Tibial artery (tissue), 4 donors: ENCODE measurements around the gene SSBP2.
"Not testable (repeated sequence)": the region's sequence is repeated elsewhere in the genome, so short reads cannot be mapped to it uniquely, and the experiment has no call there.

Source experiments
- DNase-seq, 2 donors: peaks; one replicate each; pipeline ENCODE4 v3.0.0-alpha.2; 2019
- H3K27ac ChIP-seq, 2 donors: fragments of 200-600 bp; sonication (generic) in 1 of 2; 1 replicate in 1 of 2; 2 replicates in 1 of 2; pipeline ENCODE4 v1.5.1; 2018 to 2019; ENCODE audit warnings: mild to moderate bottlenecking in 1 of 2
- H3K27me3 ChIP-seq, 2 donors: fragments of 200-600 bp; sonication (generic) in 1 of 2; one replicate each; pipeline versions ENCODE4 v1.5.1 to v1.6.0; 2016 to 2019
- H3K36me3 ChIP-seq, 3 donors: fragments of 200-600 bp; sonication (generic) in 2 of 3; one replicate each; pipeline ENCODE4 v1.5.1; 2016 to 2019; ENCODE audit warnings: mild to moderate bottlenecking in 2 of 3
- H3K4me1 ChIP-seq, 4 donors: fragments of 200-600 bp; sonication (generic) in 2 of 4; 1 replicate in 3 of 4; 2 replicates in 1 of 4; pipeline ENCODE4 v1.5.1; 2016 to 2019
- H3K4me3 ChIP-seq, 2 donors: fragments of 200-600 bp; sonication (generic) in 1 of 2; 1 replicate in 1 of 2; 2 replicates in 1 of 2; pipeline ENCODE4 v1.5.1; 2018 to 2019; ENCODE audit warnings: mild to moderate bottlenecking in 2 of 2
- H3K9me3 ChIP-seq, 3 donors: fragments of 200-600 bp; sonication (generic) in 1 of 3; one replicate each; pipeline ENCODE4 v1.5.1; 2016 to 2019
- CTCF ChIP-seq, 2 experiments: fragments of 200-600 bp in 1 of 2; fragments of 450-650 bp in 1 of 2; IDR thresholded peaks; one replicate each; pipeline ENCODE4 v1.5.1; 2017 to 2019; ENCODE audit warnings: antibody characterized with exemption in 2 of 2, mild to moderate bottlenecking in 1 of 2, moderate library complexity in 1 of 2
- intact Hi-C: fragments of 100-400 bp; cut with DNase I; formaldehyde crosslinking; loops from one replicate; pipeline ENCODE4 v1.15.0; 2023; ENCODE audit warnings: low total_unique reads

SSBP2 gene

GRCh38 chr5:81506900-81507588 lies 243.9 kb downstream of the SSBP2 start:
- peak; percentile 83 to 91 for TF ChIP-seq CTCF (IDR thresholded peaks at IDR 0.05)
- no peak overlapping the region for H3K4me3 ChIP-seq
- no peaks in the 10 kb centered on the region for H3K27me3 ChIP-seq
- H3K4me1 ChIP-seq: peaks cover 0 to 23% (median 4%) of the 10 kb centered on the region in 4 donors
- DNase-seq: peak; percentile 71 to 76
- intact Hi-C loops: loop anchor here (2.0 to 10.0 kb wide), 3 partner anchors 82 to 348 kb away; no protein-coding TSS in a partner anchor
- no peaks in the 10 kb centered on the region for H3K9me3 ChIP-seq
- peak overlapping the region; percentile 41 to 51 for H3K27ac ChIP-seq
- no peaks in the 10 kb centered on the region for H3K36me3 ChIP-seq

- H3K27me3 ChIP-seq: no peaks in the 10 kb centered on the region
- DNase-seq: no peak
- intact Hi-C loops: loop anchor here (2.0 to 10.0 kb wide), 3 partner anchors 82 to 348 kb away; no protein-coding TSS in a partner anchor
- TF ChIP-seq CTCF (IDR thresholded peaks at IDR 0.05): no peak
- H3K4me3 ChIP-seq: no peak overlapping the region
- peak overlapping the region; percentile 41 to 51 for H3K27ac ChIP-seq
- H3K36me3 ChIP-seq: no peaks in the 10 kb centered on the region
- H3K9me3 ChIP-seq: no peaks in the 10 kb centered on the region
- peaks cover 0 to 23% (median 4%) of the 10 kb centered on the region in 4 donors for H3K4me1 ChIP-seq
Measured at GRCh38 chr5:81506378-81506777, 244.5 kb downstream of the SSBP2 start.

GRCh38 chr5:81505672-81506071 lies 245.2 kb downstream of the SSBP2 start:
- Histone ChIP-seq H3K27me3 (no peaks in the 10 kb centered on the region), H3K4me3 (no peak overlapping the region), H3K36me3 (no peaks in the 10 kb centered on the region), H3K27ac (peak overlapping the region in 1 of 2 donors; percentile 41), H3K9me3 (no peaks in the 10 kb centered on the region), H3K4me1 (peaks cover 0 to 23% (median 4%) of the 10 kb centered on the region in 4 donors)
- TF ChIP-seq CTCF (IDR thresholded peaks at IDR 0.05): no peak
- DNase-seq: no peak
- intact Hi-C loops: loop anchor here (2.0 to 10.0 kb wide), 3 partner anchors 81 to 349 kb away; no protein-coding TSS in a partner anchor

- DNase-seq, H3K27me3 ChIP-seq, H3K4me3 ChIP-seq, H3K27ac ChIP-seq, H3K9me3 ChIP-seq, H3K36me3 ChIP-seq: not testable (repeated sequence)
- peaks cover 0 to 23% (median 4%) of the 10 kb centered on the region in 4 donors for H3K4me1 ChIP-seq
- intact Hi-C loops: loop anchor here (10.0 kb wide), 2 partner anchors 79 to 351 kb away; no protein-coding TSS in a partner anchor
Measured at GRCh38 chr5:81503602-81504001, 247.3 kb downstream of the SSBP2 start.

GRCh38 chr5:81495286-81495685 lies 255.6 kb downstream of the SSBP2 start:
- Histone ChIP-seq H3K4me3 (no peak overlapping the region), H3K27ac (no peak overlapping the region), H3K27me3 (no peaks in the 10 kb centered on the region), H3K9me3 (no peaks in the 10 kb centered on the region), H3K36me3 (no peaks in the 10 kb centered on the region), H3K4me1 (no peaks in the 10 kb centered on the region)
- intact Hi-C loops: no loop called here
- DNase-seq: no peak
- TF ChIP-seq CTCF (IDR thresholded peaks at IDR 0.05): no peak

GRCh38 chr5:81488862-81489261 lies 262.0 kb downstream of the SSBP2 start:
- H3K9me3 ChIP-seq: no peaks in the 10 kb centered on the region
- no peak for DNase-seq
- no peaks in the 10 kb centered on the region for H3K27me3 ChIP-seq
- no peak overlapping the region for H3K27ac ChIP-seq
- no peak for TF ChIP-seq CTCF (IDR thresholded peaks at IDR 0.05)
- no peaks in the 10 kb centered on the region for H3K4me1 ChIP-seq
- intact Hi-C loops: no loop called here
- H3K36me3 ChIP-seq: peaks cover 0 to 6% (median 0%) of the 10 kb centered on the region in 3 donors
- no peak overlapping the region for H3K4me3 ChIP-seq
